SJSA1 (cell line): ENCODE data around the gene NRXN2. TPM values are rescaled to one million over a fixed set of nuclear protein-coding genes. Genes with fewer than 3 reads are reported as not detected.
"Not testable (repeated sequence)": the region's sequence is repeated elsewhere in the genome, so short reads cannot be mapped to it uniquely, and the experiment has no call there.

ENCODE experiments used
- DNase-seq, 2 experiments: peaks; one replicate each; pipeline ENCODE4 v3.0.0-alpha.2; 2015 to 2020; ENCODE audit warnings: low spot score in 2 of 2, low read depth in 1 of 2
- H3K27ac ChIP-seq: fragments of 250-450 bp; sonication (Bioruptor Pico); 2 replicates; pipeline ENCODE4 v1.5.1; 2020; ENCODE audit warnings: mild to moderate bottlenecking, moderate library complexity
- H3K27me3 ChIP-seq: fragments of 250-450 bp; sonication (Bioruptor Pico); replicated peaks from 2 replicates; pipeline ENCODE4 v1.5.1; 2020; ENCODE audit warnings: mild to moderate bottlenecking, moderate library complexity
- H3K36me3 ChIP-seq: fragments of 250-450 bp; sonication (Bioruptor Pico); 2 replicates; pipeline ENCODE4 v1.5.1; 2020; ENCODE audit warnings: mild to moderate bottlenecking
- H3K4me1 ChIP-seq: fragments of 250-450 bp; sonication (Bioruptor Pico); replicated peaks from 2 replicates; pipeline ENCODE4 v1.6.1; 2021; ENCODE audit warnings: mild to moderate bottlenecking
- H3K4me3 ChIP-seq: fragments of 250-450 bp; sonication (Bioruptor Pico); 2 replicates; pipeline ENCODE4 v1.5.1; 2020; ENCODE audit warnings: mild to moderate bottlenecking
- H3K9me3 ChIP-seq: fragments of 250-450 bp; sonication (Bioruptor Pico); replicated peaks from 2 replicates; pipeline ENCODE4 v1.5.1; 2020; ENCODE audit warnings: mild to moderate bottlenecking
- total RNA-seq: library from RNA; depleted of rRNA; stranded (reverse); fragments of >200 nt; shearing (Covaris generic); gene quantifications from 2 replicates; pipeline ENCODE4 v1.2.3, GENCODE V29; 2014

Gene NRXN2
- total RNA-seq, 1 experiment from 2014 or later: not detected

DNA sequence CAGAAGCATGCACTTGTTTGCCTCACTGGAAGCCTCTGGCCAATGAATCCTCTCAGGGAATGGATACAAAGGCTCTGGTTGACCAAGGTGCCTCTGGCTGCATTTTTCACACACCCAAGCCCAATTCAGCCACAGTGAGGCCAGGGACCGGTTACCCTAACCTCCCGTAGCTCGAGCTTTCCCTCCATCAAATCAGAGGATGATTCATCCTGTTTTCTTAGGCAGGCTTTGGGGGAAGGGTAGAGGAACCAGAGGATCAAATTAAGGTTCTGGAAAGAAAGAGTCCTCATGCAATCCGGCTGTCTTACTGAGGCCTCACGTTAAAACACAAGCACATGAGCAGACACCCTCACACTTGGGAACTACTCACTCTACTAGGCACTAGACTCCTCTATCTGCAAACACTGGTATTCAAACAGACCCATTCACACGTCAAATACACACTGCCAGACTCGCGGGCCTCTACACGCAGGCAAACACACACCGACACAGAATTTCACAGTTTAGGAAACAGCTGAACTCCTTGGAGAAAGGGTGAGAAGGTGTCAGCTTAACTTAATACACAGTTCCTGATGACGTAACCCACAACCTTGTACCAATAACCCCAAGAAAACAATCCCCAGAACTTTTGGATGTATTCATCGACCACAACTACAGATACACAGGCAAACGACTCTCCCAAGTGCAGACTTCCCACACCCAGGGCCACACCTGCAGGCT, 12.4 kb downstream of the NRXN2 start:
- no peak overlapping the region for H3K4me3 ChIP-seq
- H3K4me1 ChIP-seq: peaks cover 15% of the 10 kb centered on the region
- H3K27me3 ChIP-seq: peaks cover 85% of the 10 kb centered on the region
- DNase-seq: no peak
- H3K27ac ChIP-seq: no peak overlapping the region
- peaks cover 7% of the 10 kb centered on the region; the same call in 1 of the 2 replicates for H3K9me3 ChIP-seq
- H3K36me3 ChIP-seq: peaks cover 4% of the 10 kb centered on the region; the same call in 1 of the 2 replicates

- H3K9me3 ChIP-seq: no peaks in the 10 kb centered on the region
These were observed 17.5 kb downstream of the NRXN2 start for GRCh38 chr11:64705501-64705900.

DNA sequence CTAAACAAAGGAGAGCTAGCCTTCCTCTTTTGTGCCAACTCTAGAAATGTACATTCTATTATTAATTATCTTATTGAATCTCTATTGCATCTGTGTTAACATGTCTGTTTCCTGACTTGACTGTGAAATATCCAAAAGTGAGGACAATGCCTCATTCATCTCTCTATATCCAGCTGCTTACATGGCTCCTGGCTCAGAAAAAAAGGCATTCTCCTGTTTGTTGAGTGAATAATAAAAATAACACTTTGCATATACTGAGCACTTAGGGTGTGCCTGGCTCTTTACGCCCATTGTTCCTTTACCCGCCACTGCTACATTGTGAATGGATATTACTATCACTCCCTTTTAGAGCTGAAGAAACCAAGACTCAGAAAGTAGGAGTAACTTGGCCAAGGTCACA, 19.9 kb downstream of the NRXN2 start:
- no peak overlapping the region for H3K27ac ChIP-seq
- no peak for DNase-seq
- no peaks in the 10 kb centered on the region for H3K36me3 ChIP-seq
- no peaks in the 10 kb centered on the region for H3K9me3 ChIP-seq
- H3K27me3 ChIP-seq: peaks cover 66% of the 10 kb centered on the region
- H3K4me3 ChIP-seq: no peak overlapping the region
- H3K4me1 ChIP-seq: no peaks in the 10 kb centered on the region

More at GRCh38 chr11:64705501-64705900, 17.5 kb downstream of the NRXN2 start:
- H3K27ac ChIP-seq: no peak overlapping the region
- no peaks in the 10 kb centered on the region for H3K4me1 ChIP-seq
- H3K36me3 ChIP-seq: no peaks in the 10 kb centered on the region
- no peak for DNase-seq
- peaks cover 72% of the 10 kb centered on the region for H3K27me3 ChIP-seq
- no peak overlapping the region for H3K4me3 ChIP-seq

- H3K4me1 ChIP-seq, DNase-seq, H3K27ac ChIP-seq, H3K4me3 ChIP-seq, H3K9me3 ChIP-seq, H3K36me3 ChIP-seq: not testable (repeated sequence)
- peaks cover 66% of the 10 kb centered on the region for H3K27me3 ChIP-seq
These were observed 21.0 kb downstream of the NRXN2 start for GRCh38 chr11:64701956-64702355.

GRCh38 chr11:64698427-64698826, 24.6 kb downstream of the NRXN2 start:
- Histone ChIP-seq H3K27ac (no peak overlapping the region), H3K27me3 (peaks cover 69% of the 10 kb centered on the region)

DNA sequence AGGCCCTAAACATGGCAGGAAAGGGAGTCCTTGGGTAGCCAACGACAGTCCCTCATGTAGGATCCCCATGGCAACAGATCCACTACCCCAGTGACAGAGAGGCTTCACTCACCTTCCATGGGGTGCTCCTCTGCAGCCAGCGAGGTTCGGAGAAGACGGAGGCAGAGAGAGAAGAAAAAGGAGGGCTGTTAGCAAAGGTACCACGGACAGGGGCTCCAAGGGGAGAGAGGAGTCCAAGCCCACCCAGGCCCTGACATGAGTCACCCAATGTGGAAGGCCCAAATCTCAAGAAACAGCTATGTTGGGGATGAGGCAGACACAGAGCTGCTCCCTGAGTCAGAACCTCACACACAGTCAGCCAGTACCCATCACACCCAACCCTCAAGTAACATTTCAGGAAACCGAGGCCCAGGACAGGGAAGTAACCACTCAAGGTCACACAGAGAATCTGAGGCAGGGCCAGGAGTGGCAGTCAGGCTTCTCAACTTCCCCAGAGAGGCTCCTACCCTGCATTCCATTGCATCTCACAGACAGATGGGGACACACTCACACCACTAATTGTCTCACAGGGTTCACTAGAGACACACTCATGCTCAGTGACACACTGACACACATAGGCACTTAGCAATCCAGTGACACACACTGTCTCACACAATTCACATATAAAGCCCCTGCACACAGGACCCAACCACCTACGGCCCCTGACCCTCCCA, 25.2 kb downstream of the NRXN2 start:
- no peaks in the 10 kb centered on the region for H3K4me1 ChIP-seq
- peaks cover 67% of the 10 kb centered on the region for H3K27me3 ChIP-seq
- H3K4me3 ChIP-seq: no peak overlapping the region
- no peaks in the 10 kb centered on the region for H3K36me3 ChIP-seq
- no peak overlapping the region for H3K27ac ChIP-seq
- H3K9me3 ChIP-seq: no peaks in the 10 kb centered on the region
- DNase-seq: no peak

More at GRCh38 chr11:64698427-64698826, 24.6 kb downstream of the NRXN2 start:
- no peak for DNase-seq
- Histone ChIP-seq H3K4me1 (no peaks in the 10 kb centered on the region), H3K4me3 (no peak overlapping the region), H3K36me3 (no peaks in the 10 kb centered on the region), H3K9me3 (no peaks in the 10 kb centered on the region)

DNA sequence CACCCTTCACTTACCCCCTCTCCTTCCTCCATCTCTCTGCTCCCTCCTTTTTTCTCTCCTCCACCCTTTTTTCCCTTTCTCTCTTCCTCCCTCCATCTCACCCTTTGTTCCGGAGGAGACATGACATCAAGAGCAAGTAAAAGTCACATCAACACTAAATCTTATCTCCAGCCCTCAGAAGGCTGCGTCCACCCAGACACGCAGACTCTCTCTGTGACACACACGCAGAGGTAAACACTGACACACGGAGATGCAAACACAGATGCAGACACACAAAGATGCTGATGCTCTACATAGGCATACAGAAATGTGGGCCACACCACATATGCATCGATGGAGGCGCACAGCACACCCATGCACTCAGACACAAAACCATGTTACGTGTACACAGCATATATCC, 27.0 kb downstream of the NRXN2 start:
- H3K4me3 ChIP-seq: no peak overlapping the region
- no peaks in the 10 kb centered on the region for H3K36me3 ChIP-seq
- H3K27ac ChIP-seq: no peak overlapping the region
- DNase-seq: no peak
- no peaks in the 10 kb centered on the region for H3K9me3 ChIP-seq
- H3K27me3 ChIP-seq: peaks cover 65% of the 10 kb centered on the region
- H3K4me1 ChIP-seq: no peaks in the 10 kb centered on the region

DNA sequence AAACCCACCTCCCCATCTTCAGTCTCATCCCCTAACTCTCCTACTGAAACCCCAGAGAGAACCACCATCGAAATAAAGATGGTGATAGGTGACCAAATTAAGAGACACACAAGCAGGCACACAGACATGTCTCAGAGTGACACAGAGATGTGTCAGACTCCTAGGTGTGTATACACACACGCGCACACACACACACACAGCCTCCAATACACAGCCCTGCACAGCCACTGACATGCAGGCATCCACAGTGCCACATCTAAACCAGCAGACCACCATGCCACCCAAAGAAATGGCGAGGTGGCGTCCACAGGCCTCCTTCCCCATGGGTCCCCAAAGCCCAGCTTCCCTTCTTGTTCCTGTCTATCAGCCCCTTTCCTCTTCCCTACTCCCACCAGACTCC, 27.4 kb downstream of the NRXN2 start:
- peaks cover 60% of the 10 kb centered on the region for H3K27me3 ChIP-seq

DNA sequence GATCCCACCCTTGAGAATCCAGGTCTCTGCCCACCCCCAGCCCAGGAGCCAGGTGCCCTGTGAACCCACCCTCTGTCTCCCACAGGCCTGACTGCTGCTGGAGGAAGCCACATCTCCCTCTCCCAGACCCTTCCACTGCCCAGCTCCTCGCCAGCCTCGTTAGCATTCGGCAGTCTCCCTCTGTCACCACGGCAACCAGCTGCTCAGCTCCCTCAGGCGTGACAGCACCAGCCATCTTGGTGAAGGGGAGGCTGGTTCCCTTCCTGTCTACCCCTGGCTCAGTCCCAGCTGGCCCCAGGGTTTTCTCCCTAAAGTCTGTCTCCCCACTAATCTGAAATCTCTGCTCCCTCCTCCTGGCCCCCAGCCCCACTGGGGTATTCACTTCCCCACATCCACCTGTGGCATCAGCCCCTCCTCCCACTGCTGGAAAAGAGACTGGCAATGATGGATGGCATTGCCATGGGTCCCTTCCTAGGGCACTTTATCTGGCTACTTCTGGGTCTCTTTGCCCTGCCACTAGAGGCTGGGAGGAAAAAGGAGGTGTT, 28.1 kb downstream of the NRXN2 start:
- no peaks in the 10 kb centered on the region for H3K36me3 ChIP-seq
- DNase-seq: no peak
- H3K27ac ChIP-seq: no peak overlapping the region
- no peak overlapping the region for H3K4me3 ChIP-seq
- H3K27me3 ChIP-seq: peaks cover 53% of the 10 kb centered on the region
- H3K9me3 ChIP-seq: no peaks in the 10 kb centered on the region
- no peaks in the 10 kb centered on the region for H3K4me1 ChIP-seq

More for the DNA sequence above, 27.4 kb downstream of the NRXN2 start:
- H3K4me1 ChIP-seq: no peaks in the 10 kb centered on the region
- H3K27ac ChIP-seq: no peak overlapping the region
- DNase-seq: no peak
- no peak overlapping the region for H3K4me3 ChIP-seq
- no peaks in the 10 kb centered on the region for H3K9me3 ChIP-seq
- H3K36me3 ChIP-seq: no peaks in the 10 kb centered on the region

GRCh38 chr11:64694026-64694755, 28.8 kb downstream of the NRXN2 start:
- Histone ChIP-seq H3K27ac (no peak overlapping the region), H3K4me1 (no peaks in the 10 kb centered on the region), H3K4me3 (no peak overlapping the region), H3K9me3 (no peaks in the 10 kb centered on the region), H3K36me3 (no peaks in the 10 kb centered on the region), H3K27me3 (peaks cover 48% of the 10 kb centered on the region)
- no peak for DNase-seq

DNA sequence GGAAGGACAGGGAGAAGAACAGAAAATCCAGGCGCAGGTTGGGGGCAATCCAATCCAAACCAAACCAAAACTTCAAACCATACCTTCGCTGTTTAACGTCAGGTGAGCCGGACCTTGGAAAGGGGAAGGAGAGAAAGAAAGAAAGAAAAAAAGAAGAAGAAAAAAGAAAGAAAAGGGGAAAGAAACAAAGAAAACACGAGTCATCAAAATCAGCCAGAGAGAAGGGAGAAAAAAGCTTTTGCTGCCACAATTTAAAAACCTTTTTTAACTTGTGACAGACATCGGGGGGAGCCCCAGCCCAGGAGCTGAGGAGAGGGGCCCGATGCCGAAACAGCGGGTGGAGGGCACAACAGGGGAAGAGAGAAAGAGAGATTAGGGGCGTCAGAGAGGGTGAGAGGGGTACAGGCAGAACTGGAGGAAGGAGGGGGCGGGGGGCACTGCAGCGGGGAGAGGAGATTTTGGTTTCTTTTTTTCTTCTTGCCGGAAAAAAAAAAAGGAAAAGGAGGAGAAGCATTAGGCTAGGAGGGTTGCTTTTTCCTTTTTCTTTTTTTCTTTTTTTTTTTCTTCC, 30.1 kb downstream of the NRXN2 start:
- H3K27ac ChIP-seq: no peak overlapping the region
- no peaks in the 10 kb centered on the region for H3K36me3 ChIP-seq
- H3K4me1 ChIP-seq: no peaks in the 10 kb centered on the region
- H3K9me3 ChIP-seq: no peaks in the 10 kb centered on the region
- H3K27me3 ChIP-seq: peaks cover 44% of the 10 kb centered on the region
- no peak overlapping the region for H3K4me3 ChIP-seq
- no peak for DNase-seq

- Histone ChIP-seq H3K4me3 (no peak overlapping the region), H3K9me3 (no peaks in the 10 kb centered on the region), H3K36me3 (no peaks in the 10 kb centered on the region), H3K27ac (no peak overlapping the region), H3K27me3 (peaks cover 35% of the 10 kb centered on the region), H3K4me1 (no peaks in the 10 kb centered on the region)
- DNase-seq: no peak
These were observed 31.5 kb downstream of the NRXN2 start for GRCh38 chr11:64691543-64691942.

- Histone ChIP-seq H3K4me1 (no peaks in the 10 kb centered on the region), H3K4me3 (no peak overlapping the region), H3K27ac (no peak overlapping the region), H3K36me3 (no peaks in the 10 kb centered on the region), H3K9me3 (no peaks in the 10 kb centered on the region), H3K27me3 (peaks cover 24% of the 10 kb centered on the region)
- no peak for DNase-seq
These were observed 32.8 kb downstream of the NRXN2 start for GRCh38 chr11:64690235-64690634.
